ENCODE measurements around the gene LUZP2.

Gene LUZP2

GRCh38 chr11:25066706-25067105, 569.9 kb downstream of the LUZP2 start:
- TF ChIP-seq ZFX (IDR thresholded peaks at IDR 0.05) (no peak), CTCF (conservative IDR thresholded peaks at IDR 0.05) (no peak)
- no peak overlapping the region for H3K27ac ChIP-seq

- TF ChIP-seq ZFX (IDR thresholded peaks at IDR 0.05) (no peak), CTCF (conservative IDR thresholded peaks at IDR 0.05) (no peak)
- H3K27ac ChIP-seq = no peak overlapping the region
Observed at GRCh38 chr11:25068451-25068850, 571.6 kb downstream of the LUZP2 start.

GRCh38 chr11:25094085-25094802, 597.4 kb downstream of the LUZP2 start:
- H3K27ac ChIP-seq = no peak overlapping the region
- no peak for TF ChIP-seq ZFX (IDR thresholded peaks at IDR 0.05)
- no peak for TF ChIP-seq CTCF (conservative IDR thresholded peaks at IDR 0.05)

- TF ChIP-seq CTCF (conservative IDR thresholded peaks at IDR 0.05) (no peak), ZFX (IDR thresholded peaks at IDR 0.05) (no peak)
- no peak overlapping the region for H3K27ac ChIP-seq
Observed at GRCh38 chr11:25119416-25119815, 622.6 kb downstream of the LUZP2 start.
